ENCODE results near the gene KLK4.

Gene KLK4, protein sequence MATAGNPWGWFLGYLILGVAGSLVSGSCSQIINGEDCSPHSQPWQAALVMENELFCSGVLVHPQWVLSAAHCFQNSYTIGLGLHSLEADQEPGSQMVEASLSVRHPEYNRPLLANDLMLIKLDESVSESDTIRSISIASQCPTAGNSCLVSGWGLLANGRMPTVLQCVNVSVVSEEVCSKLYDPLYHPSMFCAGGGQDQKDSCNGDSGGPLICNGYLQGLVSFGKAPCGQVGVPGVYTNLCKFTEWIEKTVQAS

DNA sequence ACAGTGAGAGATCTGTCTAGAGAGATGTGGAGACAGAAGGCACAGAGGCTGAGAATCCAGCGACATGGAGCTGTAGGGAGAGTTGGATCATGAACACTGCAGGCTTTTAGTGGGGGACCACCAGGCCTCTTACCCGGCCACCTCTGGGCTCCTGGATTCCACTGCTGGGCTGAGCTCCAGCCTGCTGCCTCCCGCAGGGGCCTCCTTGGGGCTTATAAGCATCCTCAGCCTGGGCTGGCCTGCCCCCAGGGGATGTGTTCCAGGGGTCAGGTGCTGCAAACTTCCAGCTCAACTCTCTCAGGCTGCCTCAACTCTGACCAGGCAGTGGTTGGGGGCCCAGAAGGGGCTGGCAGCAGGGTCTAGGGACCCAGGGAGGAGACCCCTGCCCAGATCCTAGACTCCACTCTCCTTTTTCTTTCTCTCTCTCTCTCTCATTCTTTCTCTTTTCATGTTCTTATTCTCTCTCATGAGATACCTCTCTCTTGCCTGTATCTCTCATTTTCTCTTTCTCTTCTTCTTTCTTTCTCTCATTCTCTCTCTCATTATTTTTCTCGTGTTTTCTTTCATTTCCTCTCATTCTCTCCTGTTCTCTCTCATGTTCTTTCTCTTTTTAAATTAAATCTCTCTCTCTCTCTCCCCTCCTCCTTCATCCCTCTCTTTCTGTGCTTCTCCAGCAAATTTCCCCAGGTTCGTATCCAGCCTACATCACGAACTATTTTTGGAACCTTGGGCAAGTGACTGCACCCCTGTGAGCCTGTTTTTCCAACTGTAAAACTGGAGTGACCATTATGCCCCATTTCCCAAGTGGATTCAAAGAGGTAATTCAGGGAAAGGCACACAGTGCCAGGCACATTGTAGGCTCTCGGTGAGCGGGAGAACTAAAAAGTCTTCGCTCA lies at the start of gene KLK4:
KLK4 (minus strand) TSS at position 190 of the 896 bp plus-strand sequence. CDS start 657 bp downstream, outside the sequence.
- no peak for DNase-seq

DNA sequence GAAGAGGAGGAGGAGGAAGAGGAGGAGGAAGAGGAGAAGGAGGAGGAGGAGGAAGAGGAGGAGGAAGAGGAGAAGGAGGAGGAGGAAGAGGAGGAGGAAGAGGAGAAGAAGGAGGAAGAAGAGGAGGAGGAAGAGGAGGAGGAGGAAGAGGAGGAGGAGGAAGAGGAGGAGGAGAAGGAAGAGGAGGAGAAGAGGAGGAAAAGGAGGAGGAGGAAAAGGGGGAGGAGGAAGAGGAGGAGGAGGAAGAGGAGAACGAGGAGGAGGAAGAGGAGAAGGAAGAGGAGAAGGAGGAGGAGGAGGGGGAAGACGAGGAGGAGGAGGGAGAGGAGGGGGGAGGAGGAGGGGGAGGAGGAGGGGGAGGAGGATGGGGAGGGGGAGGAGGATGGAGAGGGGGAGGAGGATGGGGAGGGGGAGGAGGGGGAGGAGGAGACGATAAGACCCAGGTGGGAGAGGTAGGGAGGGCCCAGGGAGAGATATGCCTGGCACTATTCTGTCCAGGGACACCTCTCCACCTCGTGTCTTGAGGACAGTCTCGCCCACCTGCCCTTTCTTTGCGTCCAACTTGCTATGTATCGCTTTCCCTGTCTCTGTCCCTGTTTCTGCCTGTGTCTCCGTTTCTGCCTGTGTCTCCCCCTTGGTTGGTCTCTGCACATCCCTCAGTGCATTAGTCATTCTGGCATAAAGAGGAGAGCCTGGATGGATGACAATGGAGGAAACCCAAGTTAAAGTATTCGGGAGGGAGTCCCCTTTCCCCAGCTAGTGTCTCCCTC lies 48.7 kb upstream of the KLK4 start:
- DNase-seq = no peak

DNA sequence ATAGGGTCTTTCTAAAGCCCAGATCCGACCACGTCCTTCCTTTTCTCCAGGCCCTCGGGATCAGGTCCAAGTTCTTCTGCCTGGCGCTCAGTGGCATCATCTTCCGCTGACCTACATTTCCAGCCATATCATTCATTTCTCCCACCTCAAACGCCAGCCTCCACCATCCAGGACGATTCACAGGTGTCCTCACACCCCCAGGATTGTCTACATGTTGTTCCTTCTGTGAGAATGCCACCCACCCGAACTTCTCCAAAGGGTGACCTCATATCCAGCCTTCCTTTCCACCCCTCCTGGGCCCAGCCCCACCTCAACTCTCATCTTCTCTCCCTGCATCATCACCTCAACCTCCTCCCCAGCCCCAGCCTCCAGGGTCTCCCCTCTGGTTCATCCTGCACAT lies 46.4 kb upstream of the KLK4 start:
- DNase-seq = no peak

DNA sequence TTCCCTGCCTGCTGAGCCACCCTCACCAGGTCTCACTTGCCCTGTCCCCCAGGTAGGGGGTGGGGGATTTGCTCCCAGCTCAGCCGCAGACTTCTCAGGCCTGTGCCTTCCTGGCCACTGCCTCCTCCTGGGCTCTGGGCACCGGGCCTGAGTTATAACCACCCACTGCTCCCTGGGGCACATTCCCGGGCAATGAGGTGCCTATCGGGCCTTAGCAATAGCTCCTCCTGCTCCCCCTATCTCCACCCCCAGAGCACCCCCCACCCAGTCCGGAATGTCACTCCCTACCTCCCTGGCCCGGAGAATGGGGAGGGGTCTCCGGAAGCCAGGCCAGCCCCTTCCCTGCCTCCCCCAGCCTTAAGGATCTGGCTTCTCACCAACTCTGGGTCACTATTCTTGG lies 41.7 kb upstream of the KLK4 start, which contains the start of gene KLK5:
KLK5 (minus strand) TSS at position 129 of the 400 bp plus-strand sequence. CDS start 381 bp downstream, outside the sequence.
- no peak for DNase-seq

DNA sequence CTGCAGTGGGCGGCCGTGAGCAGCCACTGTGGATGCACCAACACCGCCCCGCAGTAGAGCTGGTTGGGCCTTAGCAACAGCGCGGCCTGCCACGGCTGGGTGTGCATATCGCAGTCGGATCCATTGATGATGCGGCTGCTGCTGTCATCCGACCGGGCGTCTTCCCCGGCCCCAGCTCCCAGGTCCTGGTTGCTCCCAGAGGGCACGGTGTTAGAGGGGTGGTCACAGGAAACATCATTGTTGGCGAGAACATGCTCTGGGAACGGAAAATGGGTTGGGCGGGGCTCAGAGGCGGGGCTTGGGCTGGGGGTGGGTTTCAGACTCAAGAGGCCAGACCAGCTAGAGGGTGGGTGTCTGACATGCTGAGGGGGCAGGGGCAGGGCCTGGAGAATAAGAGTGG lies 38.7 kb upstream of the KLK4 start:
- DNase-seq = no peak

DNA sequence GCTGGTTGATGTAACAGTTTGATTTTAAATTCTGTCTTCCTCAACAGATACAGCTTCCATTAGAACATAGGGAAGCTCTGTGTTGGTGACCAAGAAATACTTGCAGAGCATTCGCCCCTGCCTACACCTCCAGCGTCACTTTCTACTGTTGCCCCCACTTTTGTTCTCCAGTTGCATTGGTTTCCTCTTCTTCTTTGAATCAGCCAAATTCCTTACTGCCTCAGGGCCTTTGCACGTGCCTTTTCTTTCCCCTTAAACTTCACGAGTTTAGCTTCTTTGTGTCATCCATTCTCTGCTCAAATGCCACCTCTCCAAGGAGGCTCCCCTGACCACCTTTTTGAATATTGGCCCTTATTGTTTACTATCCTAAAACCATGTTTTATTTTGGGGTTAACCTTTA lies 35.9 kb upstream of the KLK4 start:
- no peak for DNase-seq

DNA sequence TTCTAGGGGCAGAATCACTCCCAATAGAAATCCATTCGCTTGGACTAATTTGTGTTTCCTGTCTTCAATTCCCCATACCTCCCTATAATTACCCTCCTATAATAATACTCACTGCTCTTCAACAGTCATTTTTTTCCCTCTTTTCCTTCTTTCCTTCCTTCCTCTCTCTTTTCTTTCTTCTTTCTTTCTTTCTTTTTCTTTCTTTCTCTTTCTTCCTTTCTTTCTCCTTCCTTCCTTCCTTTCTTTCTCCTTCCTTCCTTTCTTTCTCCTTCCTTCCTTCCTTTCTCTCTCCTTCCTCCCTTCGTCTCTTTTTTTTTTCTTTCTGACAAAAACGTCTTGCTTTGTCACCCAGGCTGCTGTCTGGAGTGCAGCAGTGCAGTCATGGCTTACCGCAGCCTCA lies 33.6 kb upstream of the KLK4 start:
- no peak for DNase-seq

DNA sequence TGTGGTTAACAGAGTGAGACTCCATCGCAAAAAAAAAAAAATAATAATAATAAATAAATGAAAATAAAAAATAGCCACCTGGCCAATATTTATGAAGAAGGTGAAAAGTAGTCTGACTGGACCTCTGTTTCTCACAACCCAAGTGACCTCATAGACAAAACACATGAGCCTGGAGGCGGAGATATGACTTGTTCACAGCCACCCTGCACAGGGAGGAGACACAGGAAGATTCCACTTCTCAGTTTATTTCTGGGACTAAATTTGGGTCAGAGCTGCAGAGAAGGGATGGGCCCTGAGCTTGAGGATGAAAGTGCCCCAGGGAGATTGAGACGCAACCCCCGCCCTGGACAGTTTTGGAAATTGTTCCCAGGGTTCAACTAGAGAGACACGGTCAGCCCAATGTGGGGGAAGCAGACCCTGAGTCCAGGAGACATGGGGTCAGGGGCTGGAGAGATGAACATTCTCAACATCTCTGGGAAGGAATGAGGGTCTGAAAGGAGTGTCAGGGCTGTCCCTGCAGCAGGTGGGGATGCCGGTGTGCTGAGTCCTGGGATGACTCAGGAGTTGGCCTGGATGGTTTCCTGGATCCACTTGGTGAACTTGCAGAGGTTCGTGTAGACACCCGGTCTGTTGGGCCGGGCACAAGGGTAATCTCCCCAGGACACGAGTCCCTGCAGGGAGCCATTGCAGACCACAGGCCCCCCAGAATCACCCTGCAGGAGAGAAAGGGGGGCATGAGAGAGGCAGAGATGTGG lies 32.1 kb upstream of the KLK4 start:
- DNase-seq = no peak

DNA sequence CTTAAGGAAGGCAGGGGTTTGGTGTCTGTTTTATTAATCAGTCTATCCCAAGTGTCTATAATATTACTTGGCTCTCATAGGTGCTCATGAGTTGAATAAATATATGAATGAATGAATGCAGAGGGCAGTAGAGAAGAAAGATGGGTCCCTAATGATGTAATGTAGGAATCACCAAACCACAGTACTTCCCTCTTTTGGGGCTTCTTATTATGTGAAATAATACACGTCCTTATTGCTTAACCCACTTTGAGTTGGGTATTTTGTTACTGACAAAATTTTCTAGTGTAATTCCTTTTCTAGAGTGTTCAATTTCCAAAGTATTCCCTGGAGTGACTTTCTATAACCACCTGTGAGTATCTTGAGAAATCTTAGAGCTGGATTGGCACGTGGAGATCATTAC lies 28.4 kb upstream of the KLK4 start:
- no peak for DNase-seq

DNA sequence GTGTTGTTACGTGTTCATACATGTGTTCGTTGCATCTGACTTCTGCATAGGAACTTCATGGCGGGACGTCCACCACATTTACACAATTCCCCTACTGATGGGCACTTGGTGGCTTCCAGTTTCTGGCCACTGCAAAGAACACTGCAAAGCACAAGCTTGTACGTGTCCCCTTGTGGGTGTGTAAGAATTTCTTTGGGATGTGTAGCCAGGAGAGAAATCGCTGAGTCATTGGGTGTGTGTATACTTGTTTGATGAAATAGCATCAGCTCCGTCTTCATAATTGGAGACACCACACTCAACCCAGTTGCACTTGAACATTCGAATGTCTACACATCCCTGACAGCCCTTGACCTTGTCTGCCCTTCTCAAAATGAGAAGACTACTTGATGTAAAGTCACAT lies 22.4 kb upstream of the KLK4 start:
- no peak for DNase-seq

DNA sequence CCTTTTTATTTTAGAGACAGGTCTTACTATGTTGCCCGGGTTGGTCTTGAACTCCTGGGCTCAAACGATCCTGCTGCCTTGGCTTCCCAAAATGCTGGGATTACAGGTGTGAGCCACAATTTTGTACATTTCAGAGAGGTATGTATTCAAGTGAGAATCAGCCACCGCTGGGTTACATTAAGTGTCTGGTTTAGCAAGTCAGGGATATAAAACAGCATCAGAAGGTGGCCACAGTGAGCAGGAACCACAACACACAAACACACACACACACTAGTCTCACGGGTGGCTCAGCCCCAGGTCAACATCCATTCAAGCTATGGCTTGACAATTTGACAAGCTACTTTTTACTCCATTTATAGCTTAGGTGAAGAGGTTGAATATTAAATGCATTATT lies 21.5 kb upstream of the KLK4 start:
- DNase-seq = no peak

DNA sequence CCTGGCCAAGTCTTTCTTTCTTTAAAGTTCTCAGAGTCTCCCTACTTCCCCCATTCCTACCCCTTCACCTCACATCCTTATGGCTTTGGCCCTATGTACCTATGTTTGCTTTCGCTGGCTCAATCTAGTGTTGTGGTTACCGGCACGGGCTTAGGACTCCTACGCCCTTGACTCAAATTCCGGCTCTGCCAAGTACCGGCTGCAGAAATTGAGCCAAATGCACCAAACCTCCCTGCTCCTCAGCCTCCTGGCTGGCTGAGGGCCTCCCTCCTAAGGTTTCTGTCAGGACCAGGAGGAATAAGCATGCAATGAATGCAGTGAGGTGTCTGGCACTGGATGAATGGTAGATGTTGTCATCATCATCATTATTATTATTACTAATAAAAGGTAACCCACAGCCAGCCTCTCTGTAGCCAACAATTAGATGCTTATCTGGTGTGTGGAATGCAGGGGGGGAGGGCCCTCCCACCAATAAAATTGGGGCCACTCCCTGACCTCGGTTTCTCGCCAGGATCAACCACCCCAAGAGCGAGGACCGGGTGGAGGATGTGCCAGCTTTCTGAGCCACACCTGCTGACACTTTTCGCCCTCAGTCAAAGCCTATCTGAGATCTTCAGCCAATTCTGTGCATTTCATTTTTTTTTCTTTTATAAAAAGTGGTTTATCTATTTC lies 21.0 kb upstream of the KLK4 start:
- no peak for DNase-seq

DNA sequence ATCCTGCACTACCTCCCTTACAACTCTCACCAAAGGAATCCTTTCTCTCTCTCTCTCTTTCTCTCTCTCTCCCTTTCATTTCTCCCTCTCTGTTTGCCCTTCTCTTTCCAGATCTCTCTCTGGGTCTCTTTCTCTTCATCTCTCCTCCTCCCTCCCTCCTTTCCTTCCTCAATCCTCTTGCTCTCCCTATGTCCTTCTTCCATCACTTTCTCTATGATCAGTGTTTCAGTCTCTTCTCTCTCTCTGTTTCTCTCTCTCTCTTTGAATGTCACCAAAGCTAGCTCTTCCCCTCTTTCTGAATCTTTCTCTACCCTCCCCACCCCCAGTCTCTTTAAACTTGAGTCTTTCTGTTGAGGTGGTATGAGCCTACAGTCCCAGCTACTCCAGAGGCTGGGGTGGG lies 19.8 kb upstream of the KLK4 start:
- no peak for DNase-seq

DNA sequence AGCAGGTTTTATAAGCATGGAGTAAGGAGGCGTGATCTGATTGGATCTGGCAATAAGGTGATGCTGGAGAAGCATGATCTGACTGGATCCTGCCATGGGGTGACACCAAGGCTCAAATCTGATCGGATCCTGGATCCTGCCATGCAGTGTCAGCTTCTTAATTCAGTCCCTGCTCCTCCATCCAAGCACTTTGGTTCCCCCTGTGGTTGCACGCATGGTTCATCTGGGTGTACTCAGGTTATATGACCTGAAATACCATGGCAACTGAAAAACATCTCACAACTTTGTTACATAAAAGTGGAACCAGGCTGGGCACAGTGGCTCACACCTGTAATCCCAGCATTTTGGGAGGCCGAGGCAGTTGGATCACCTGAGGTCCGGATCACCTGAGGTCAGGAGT lies 17.6 kb upstream of the KLK4 start:
- peak; percentile 21 for DNase-seq

DNA sequence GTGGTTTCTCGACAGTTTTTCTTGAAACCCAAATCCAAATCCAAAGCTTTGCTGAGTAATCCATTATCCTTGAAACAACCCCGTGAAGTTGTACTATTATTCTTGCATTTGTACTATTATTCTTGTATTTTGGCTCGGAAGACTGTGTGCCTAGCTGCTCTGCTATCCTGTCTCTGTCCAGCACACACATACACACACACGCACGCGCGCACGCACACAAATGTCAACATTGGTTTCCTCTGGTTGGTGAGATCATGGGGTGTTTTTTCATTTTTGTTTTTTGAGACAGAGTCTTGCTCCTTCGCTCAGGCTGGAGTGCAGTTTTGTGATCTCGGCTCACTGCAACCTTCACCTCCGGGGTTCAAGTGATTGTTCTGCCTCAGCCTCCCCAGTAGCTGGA lies 14.9 kb upstream of the KLK4 start:
- DNase-seq = no peak

DNA sequence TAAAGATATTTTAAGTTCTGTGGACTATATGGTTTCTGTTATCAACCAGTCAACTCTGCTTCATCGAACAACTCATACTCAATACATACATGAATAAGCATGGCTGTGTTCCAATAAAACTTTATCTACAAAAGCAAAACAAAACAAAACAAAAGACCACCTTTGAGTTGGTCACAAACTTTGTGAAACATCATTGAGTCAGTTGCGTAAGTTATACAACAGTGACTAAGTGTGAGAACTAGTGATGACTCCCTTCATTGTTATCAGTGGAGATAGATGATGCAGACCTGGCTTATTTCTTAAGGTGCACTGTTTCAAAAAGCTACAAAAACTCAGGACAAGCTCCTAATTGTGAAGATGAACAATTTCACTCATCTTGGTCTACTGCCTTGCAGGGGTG lies 14.5 kb upstream of the KLK4 start:
- no peak for DNase-seq

DNA sequence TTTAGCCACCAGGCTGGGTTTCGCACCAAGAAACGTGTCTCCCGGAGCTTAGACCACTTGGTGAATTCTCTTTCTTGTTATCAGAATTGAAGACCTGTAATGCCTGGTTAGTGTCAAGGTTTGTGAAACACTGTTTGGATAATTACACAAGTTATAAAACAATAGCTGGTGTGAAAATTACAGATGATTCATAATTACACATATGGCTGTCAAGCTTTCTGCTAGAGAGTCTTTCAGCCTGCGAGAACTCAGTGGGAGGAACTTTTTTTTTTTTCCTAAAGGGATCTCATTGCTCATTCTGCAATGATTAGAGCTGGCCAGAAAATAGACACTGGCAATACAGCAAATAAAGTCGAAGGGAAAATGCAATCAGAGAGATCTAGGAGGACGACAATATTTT lies 13.4 kb upstream of the KLK4 start:
- DNase-seq = no peak

DNA sequence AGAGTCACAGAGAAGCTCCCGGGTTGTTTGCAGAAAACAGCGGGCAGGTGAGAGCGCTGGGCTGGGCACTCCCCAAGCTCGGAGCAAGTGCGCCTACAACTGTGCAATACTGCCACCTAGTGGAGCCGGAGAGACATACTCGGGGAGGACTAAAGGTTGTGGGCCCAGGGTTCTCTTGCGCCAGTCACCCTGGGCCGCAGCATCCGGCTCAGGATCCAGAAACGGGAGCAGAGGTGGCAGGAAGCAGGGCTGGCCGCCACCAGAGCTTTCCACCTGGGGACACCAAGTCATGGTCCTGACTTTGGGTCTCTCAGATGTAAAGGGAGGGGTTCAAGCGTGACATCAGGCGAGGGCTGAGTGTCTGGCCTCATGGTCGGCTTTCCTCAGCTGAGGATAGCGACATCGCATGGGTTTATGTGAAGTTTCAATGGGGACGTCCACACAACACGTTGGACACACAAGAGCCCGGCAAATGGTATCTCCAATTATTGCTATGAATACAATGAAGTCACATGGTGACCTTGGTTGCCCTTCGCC lies 11.2 kb upstream of the KLK4 start:
- DNase-seq = peak; percentile 90

DNA sequence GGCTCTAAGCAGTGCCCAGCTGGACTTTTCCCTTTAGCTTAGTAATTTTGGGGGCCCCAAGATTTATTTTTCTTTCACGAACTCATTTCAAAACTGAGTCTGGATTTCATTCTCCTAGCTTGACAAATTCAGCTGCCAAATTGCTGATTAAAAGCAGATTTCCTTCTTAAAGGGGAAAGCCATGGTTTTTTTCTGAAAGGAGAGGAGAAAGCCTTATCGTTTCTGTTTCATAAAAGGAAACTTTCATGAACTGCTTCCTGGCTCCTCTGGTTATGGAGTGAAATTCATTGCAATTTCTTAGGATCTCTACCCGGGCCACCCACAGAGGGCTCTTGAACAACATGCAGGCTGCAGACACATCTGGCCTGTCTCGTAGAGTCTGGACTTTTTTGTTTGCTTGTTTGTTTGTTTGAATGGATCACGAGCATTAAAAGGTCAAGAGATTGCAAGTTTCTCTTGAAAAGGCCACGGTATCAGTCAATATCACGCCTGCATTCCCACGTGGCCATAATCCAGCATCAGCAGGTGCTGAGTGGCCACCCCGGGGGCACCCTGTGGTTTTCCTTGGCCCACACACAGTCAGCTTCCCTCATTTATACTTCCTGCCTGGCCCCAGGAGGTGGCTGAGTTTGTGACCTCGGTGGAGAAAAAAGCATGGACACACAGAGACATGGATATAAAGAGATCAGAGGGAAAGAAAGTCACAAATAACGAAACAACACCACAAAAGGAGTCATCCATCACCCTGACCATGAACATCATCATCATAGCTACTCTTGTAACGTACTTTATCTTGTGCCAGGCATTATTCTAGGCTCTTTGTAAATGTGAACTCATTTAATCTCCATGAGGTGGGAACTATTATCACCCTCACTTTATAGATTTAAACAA lies 10.5 kb upstream of the KLK4 start:
- no peak for DNase-seq

DNA sequence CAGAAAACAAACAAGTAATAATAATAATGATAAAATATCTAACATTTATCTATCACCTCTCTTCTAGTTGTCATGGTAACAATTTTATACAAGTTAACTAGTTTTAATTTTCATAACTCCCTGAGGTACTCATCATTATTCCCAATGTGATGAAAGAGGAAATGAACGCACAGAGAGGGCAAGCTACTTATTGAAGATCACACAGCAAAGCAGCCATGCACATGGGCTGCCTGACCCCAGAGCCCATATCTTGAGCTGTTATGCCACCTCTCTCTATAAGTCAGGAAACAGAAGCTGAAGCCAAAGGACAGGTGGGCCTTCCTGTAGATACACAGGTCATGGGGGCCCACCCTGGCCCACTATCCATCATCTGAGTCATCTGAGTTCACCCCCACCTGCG lies 4.9 kb upstream of the KLK4 start:
- DNase-seq = no peak

Measured in NCI-H1436 (cell line).